ENCODE data around the gene ADPGK.

GRCh38 chr15:72732516-72732915, 51.0 kb downstream of the ADPGK start:
- TF ChIP-seq CTCF (conservative IDR thresholded peaks at IDR 0.05 in 1 of 2, IDR thresholded peaks at IDR 0.05 in 1 of 2; ENCODE audit: extremely low read depth in 1 of 2, insufficient read depth in 1 of 2, low read depth in 1 of 2, low read length in 2 of 2): no peak
- TF ChIP-seq EZH2 (IDR thresholded peaks at IDR 0.05; ENCODE audit: borderline replicate concordance, low read length): no peak

Measured in mammary epithelial cell (primary cell).